ENCODE results near the gene TSPAN18.

DNA sequence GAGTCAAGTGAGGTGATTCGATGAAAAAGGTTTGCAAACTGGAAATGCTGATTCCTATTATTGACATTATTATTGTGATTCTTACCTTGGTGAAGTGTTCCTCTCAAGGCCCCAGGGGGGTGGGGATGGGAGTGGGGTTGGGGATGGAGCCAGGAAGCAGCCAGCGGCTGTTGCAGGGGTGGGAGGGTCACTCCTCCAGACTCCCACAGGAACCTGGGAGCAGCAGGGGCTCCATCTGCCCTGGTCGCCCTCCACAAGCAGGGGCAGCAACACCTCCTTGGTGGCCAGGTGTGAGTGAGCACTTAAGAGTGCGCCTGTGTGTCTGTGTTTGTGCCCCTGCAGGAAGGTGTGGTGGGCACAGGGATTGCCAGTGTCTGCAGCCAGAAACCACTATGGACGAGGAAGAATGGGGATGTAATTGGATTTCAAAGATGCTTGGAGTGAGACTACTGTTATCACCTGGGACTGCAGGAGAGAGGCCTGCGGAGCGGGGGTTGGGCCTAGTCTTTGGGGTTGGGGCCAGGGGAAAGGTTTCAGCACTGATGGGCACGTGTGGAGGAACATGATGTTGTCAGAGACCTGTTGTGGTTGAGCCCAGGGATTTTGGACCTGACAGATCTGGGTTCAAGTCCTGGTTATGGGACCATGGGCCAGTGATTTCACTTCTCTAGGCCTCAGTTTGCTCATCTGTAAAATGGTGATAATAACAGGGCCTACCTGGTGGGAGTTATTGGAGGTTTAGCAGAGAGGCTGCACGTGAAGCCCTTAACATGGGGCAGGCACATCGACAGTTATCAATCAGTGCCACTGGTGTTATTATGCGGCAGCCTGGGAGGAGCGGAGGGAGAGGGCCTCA, 227.5 kb downstream of the TSPAN18 start:
- no peak for TF ChIP-seq POLR2AphosphoS5 (IDR thresholded peaks at IDR 0.05)
- TF ChIP-seq, protein P1, sequence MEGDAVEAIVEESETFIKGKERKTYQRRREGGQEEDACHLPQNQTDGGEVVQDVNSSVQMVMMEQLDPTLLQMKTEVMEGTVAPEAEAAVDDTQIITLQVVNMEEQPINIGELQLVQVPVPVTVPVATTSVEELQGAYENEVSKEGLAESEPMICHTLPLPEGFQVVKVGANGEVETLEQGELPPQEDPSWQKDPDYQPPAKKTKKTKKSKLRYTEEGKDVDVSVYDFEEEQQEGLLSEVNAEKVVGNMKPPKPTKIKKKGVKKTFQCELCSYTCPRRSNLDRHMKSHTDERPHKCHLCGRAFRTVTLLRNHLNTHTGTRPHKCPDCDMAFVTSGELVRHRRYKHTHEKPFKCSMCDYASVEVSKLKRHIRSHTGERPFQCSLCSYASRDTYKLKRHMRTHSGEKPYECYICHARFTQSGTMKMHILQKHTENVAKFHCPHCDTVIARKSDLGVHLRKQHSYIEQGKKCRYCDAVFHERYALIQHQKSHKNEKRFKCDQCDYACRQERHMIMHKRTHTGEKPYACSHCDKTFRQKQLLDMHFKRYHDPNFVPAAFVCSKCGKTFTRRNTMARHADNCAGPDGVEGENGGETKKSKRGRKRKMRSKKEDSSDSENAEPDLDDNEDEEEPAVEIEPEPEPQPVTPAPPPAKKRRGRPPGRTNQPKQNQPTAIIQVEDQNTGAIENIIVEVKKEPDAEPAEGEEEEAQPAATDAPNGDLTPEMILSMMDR (IDR thresholded peaks at IDR 0.05), result no peak

Measured in breast epithelium (tissue), 3 donors.